Transverse colon (tissue), 4 donors: ENCODE measurements around the gene RAI1. TPM values are rescaled to one million over a fixed set of nuclear protein-coding genes. Genes with fewer than 3 reads are reported as not detected.
A peak's percentile ranks its signal among the peaks of the same experiment; 100 is the strongest.

ENCODE experiments used
- DNase-seq: peaks from one replicate; pipeline ENCODE4 v3.0.0-alpha.2; 2019
- H3K27ac ChIP-seq, 4 donors: fragments of 200-600 bp; sonication (generic); 2 replicates each; pipeline ENCODE4 v1.5.1; 2016 to 2018; ENCODE audit warnings: inconsistent platforms in 4 of 4
- H3K27me3 ChIP-seq: fragments of 200-600 bp; sonication (generic); 2 replicates; pipeline ENCODE4 v1.5.1; 2017; ENCODE audit warnings: inconsistent platforms
- H3K36me3 ChIP-seq, 4 donors: fragments of 200-600 bp; sonication (generic); 2 replicates each; pipeline ENCODE4 v1.5.1; 2017 to 2019; ENCODE audit warnings: inconsistent platforms in 4 of 4
- H3K4me1 ChIP-seq, 4 donors: fragments of 200-600 bp; sonication (generic); 2 replicates each; pipeline ENCODE4 v1.5.1; 2017 to 2020; ENCODE audit warnings: inconsistent platforms in 4 of 4
- H3K4me3 ChIP-seq, 4 donors: fragments of 200-600 bp; sonication (generic); 1 replicate in 1 of 4; 2 replicates in 3 of 4; pipeline versions ENCODE4 v1.5.1 to v1.6.1; 2017 to 2019; ENCODE audit warnings: inconsistent platforms in 4 of 4
- H3K9me3 ChIP-seq, 2 donors: fragments of 200-600 bp; sonication (generic); 2 replicates each; pipeline ENCODE4 v1.5.1; 2017 to 2019; ENCODE audit warnings: inconsistent platforms in 2 of 2
- CTCF ChIP-seq, 5 experiments: fragments of 200-600 bp in 3 of 5; fragments of 450-650 bp in 2 of 5; sonication (generic) in 3 of 5; IDR thresholded peaks; 1 replicate in 2 of 5; 2 replicates in 3 of 5; pipeline ENCODE4 v1.5.1; 2016 to 2017; ENCODE audit warnings: antibody characterized with exemption in 5 of 5, inconsistent platforms in 3 of 5, mild to moderate bottlenecking in 2 of 5, moderate library complexity in 1 of 5
- EP300 ChIP-seq: sonication (generic); formaldehyde crosslinking; IDR thresholded peaks from one replicate; pipeline ENCODE4 v1.6.1; 2017; ENCODE audit warnings: antibody characterized with exemption, low read depth
- POLR2A ChIP-seq: fragments of 450-650 bp; IDR thresholded peaks from one replicate; pipeline ENCODE4 v1.6.1; 2016; ENCODE audit warnings: antibody characterized with exemption, mild to moderate bottlenecking, moderate library complexity
- POLR2AphosphoS5 ChIP-seq, 3 donors: sonication (generic); formaldehyde crosslinking; IDR thresholded peaks; one replicate each; pipeline ENCODE4 v1.6.1; 2016; ENCODE audit warnings: antibody characterized with exemption in 3 of 3
- WGBS, 2 donors: methylation state at CpG; one replicate each; pipeline ENCODE4 v1.1.5; 2018; ENCODE audit warnings: low coverage in 1 of 2; 5-methylcytosine and 5-hydroxymethylcytosine counted together
- in situ Hi-C, 4 donors: fragments of 200-750 bp; cut with MboI; loops; one replicate each; pipeline versions ENCODE4 v1.15.0 to v1.15.1; 2017; ENCODE audit warnings: low sequenced_read_pairs in 3 of 4, low pct_ligation_motif_present in 1 of 4, low pct_unique_long_range_greater_than_20kb in 1 of 4
- intact Hi-C: fragments of 100-400 bp; cut with DNase I; formaldehyde crosslinking; loops from one replicate; pipeline ENCODE4 v1.15.1; 2023; ENCODE audit warnings: low total_unique reads
- total RNA-seq, 4 donors: library from RNA; depleted of rRNA; stranded (reverse); fragments of >200 nt; gene quantifications; one replicate each; pipeline ENCODE4 v1.1.0, GENCODE V29; 2016

The RAI1 gene
- total RNA-seq, 4 donors from 2014 or later = 14.1 to 163 (median 34.6) TPM

- intact Hi-C loops (no loop called here), in situ Hi-C loops (loop anchor here in 2 of 4 donors (5.0 to 10.0 kb wide), 2 partner anchors 53 to 56 kb away; no protein-coding TSS in a partner anchor)
- Histone ChIP-seq H3K4me1 (peaks cover 3 to 29% (median 17%) of the 10 kb centered on the region in 4 donors), H3K4me3 (no peak overlapping the region), H3K27me3 (no peaks in the 10 kb centered on the region), H3K36me3 (peaks cover 0 to 10% (median 0%) of the 10 kb centered on the region in 4 donors), H3K9me3 (no peaks in the 10 kb centered on the region), H3K27ac (peak overlapping the region in 2 of 4 donors; percentile 68 to 81)
- 74% methylated on average over 15 of the region's 15 CpGs; no CpG with 5 or more reads in 1 of the 2 donors for WGBS, 2 donors
- TF ChIP-seq CTCF (IDR thresholded peaks at IDR 0.05) (no peak), POLR2A (no peak), EP300 (no peak), POLR2AphosphoS5 (IDR thresholded peaks at IDR 0.05) (no peak)
- no peak for DNase-seq
Measured at GRCh38 chr17:17808706-17809432, 127.6 kb downstream of the RAI1 start.

DNA sequence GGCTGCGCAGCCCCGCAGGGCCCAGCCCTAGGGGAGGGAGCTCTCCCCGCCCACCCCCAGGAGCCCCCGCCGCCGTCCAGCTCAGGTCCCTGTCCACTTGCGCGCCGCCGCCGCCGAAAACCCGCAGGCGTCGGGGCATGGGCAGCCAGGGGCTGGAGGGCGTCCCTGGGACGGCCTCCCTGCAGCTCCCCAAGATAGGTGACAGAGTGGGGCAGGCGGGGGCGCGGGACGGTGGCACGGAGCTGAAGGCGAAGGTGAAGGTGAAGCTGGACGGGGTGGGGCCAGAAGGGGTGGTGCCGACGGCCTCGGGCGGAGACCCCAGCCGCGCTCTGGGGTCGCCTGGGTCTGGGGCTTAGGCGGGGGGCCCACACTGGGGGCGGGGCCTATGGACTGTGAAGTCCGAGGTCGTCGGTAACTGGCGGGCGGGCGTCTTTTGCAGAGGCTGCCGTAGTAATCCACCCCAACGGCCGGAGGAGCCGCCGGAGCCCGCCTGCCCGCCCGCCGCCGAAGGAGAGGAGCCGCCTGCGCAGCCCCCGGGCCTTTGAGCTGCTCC lies 128.3 kb downstream of the RAI1 start:
- 74% methylated on average over 46 of the region's 52 CpGs; no CpG with 5 or more reads in 1 of the 2 donors for WGBS, 2 donors
- DNase-seq = no peak
- in situ Hi-C loops = loop anchor here in 2 of 4 donors (5.0 to 10.0 kb wide), 2 partner anchors 53 to 55 kb away; no protein-coding TSS in a partner anchor
- TF ChIP-seq EP300 (no peak), POLR2A (no peak), CTCF (IDR thresholded peaks at IDR 0.05) (no peak), POLR2AphosphoS5 (IDR thresholded peaks at IDR 0.05) (no peak)
- Histone ChIP-seq H3K27ac (peak overlapping the region; percentile 55 to 84 (median 74)), H3K4me3 (peak overlapping the region in 2 of 4 donors; percentile 5 to 22), H3K27me3 (no peaks in the 10 kb centered on the region), H3K9me3 (no peaks in the 10 kb centered on the region), H3K4me1 (peaks cover 3 to 29% (median 17%) of the 10 kb centered on the region in 4 donors), H3K36me3 (peaks cover 0 to 17% (median 0%) of the 10 kb centered on the region in 4 donors)
- intact Hi-C loops = loop anchor here (10.0 kb wide), 1 partner anchor 115 kb away; no protein-coding TSS in a partner anchor

DNA sequence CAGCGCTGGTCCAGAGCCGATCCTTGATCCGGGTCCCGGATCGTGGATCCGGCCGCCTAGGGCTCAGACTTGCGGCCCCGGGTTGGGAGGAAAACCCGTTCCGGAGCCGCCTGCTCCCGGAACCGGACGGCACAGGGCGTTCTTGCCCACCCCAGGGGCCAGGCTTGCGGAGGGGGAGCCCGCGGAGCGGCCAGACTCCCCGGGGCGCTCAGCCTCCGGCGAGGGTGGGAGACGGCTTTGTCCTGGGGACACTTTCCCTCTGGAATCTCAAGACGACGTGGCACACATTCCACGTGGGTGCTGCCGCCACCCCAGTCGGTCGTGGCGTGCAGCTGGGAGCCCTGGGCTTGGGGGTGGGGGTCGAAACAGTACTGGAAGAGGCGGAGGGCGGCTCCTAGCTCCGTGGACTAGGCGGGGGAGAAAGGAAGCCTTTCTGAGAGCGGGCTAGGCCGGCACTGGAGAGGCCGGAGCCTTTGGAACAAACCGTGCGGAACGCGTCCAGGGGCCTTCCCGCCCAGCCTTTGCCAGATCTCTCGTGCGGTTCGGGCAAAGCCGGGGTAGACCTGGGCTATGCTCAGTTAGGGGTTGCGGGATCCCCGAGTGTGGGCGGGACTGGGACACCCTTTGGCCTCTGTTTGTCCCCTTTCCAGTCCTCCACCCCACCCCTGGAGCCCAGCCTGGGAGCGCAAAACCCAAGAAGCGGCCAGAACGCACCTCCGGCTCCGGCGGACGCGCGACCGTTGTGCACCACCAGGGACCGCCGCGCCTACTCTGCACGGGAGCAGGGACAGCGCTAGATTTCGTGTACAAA lies 129.0 kb downstream of the RAI1 start:
- peaks cover 3 to 29% (median 17%) of the 10 kb centered on the region in 4 donors for H3K4me1 ChIP-seq
- in situ Hi-C loops = no loop called here
- DNase-seq = no peak
- peak overlapping the region in 2 of 4 donors; percentile 5 to 22 for H3K4me3 ChIP-seq
- H3K27me3 ChIP-seq = no peaks in the 10 kb centered on the region
- H3K36me3 ChIP-seq = peaks cover 0 to 23% (median 0%) of the 10 kb centered on the region in 4 donors
- no peaks in the 10 kb centered on the region for H3K9me3 ChIP-seq
- intact Hi-C loops = loop anchor here (10.0 kb wide), 1 partner anchor 115 kb away; no protein-coding TSS in a partner anchor
- WGBS, 2 donors = 73% methylated on average over 59 of the region's 68 CpGs; no CpG with 5 or more reads in 1 of the 2 donors
- TF ChIP-seq CTCF (IDR thresholded peaks at IDR 0.05) (peak in 1 of 5 experiments; percentile 10), POLR2A (no peak), EP300 (no peak), POLR2AphosphoS5 (IDR thresholded peaks at IDR 0.05) (peak in 1 of 3 donors; percentile 7)
- H3K27ac ChIP-seq = peak overlapping the region; percentile 55 to 84 (median 74)
